Keratinocyte (primary cell): Measurements from ENCODE around the gene GUCY1A1. TPM values are rescaled to one million over a fixed set of nuclear protein-coding genes. Genes with fewer than 3 reads are reported as not detected.

ENCODE experiments used
- DNase-seq: peaks from one replicate; pipeline ENCODE4 v3.0.0-alpha.2; 2011; ENCODE audit warnings: low read depth, missing footprints, low spot score
- FAIRE-seq: peaks from 2 replicates; lab custom pipeline; 2011; peaks lifted over from hg19 to GRCh38; lab: Jason Lieb, UNC
- H2AFZ ChIP-seq: 2 replicates; pipeline ENCODE4 v1.6.0; 2012; ENCODE audit warnings: low read length, control low read depth, inconsistent platforms; ENCODE audit not compliant: control insufficient read depth
- H3K27ac ChIP-seq: 2 replicates; pipeline ENCODE4 v1.5.1; 2011; ENCODE audit warnings: low read length; ENCODE audit not compliant: control insufficient read depth, insufficient read depth
- H3K27me3 ChIP-seq: 3 replicates; pipeline ENCODE4 v1.6.0; 2011; ENCODE audit warnings: low read length; ENCODE audit not compliant: control insufficient read depth, insufficient read depth; ENCODE audit errors: extremely low read depth
- H3K36me3 ChIP-seq, 2 experiments: 2 replicates in 1 of 2; 3 replicates in 1 of 2; pipeline ENCODE4 v1.5.1; 2011; ENCODE audit warnings: low read length in 2 of 2, mild to moderate bottlenecking in 1 of 2; ENCODE audit not compliant: control insufficient read depth in 2 of 2, insufficient read depth in 2 of 2; ENCODE audit errors: extremely low read depth in 1 of 2
- H3K4me1 ChIP-seq: 3 replicates; pipeline ENCODE4 v1.5.1; 2011; ENCODE audit warnings: low read length; ENCODE audit not compliant: control insufficient read depth, insufficient read depth; ENCODE audit errors: extremely low read depth
- H3K4me2 ChIP-seq: 3 replicates; pipeline ENCODE4 v1.6.0; 2011; ENCODE audit warnings: low read depth, low read length; ENCODE audit not compliant: control insufficient read depth, insufficient read depth; ENCODE audit errors: extremely low read depth
- H3K4me3 ChIP-seq, 3 experiments: fragments of 200-600 bp in 1 of 3; sonication (generic) in 1 of 3; 2 replicates in 2 of 3; 3 replicates in 1 of 3; pipeline ENCODE4 v1.5.1; 2011 to 2016; ENCODE audit warnings: low read length in 3 of 3, mild to moderate bottlenecking in 3 of 3, control low read depth in 2 of 3, inconsistent platforms in 1 of 3, low read depth in 1 of 3, mixed read lengths in 1 of 3, mixed run types in 1 of 3, moderate library complexity in 1 of 3; ENCODE audit not compliant: control insufficient read depth in 2 of 3, insufficient read depth in 2 of 3; ENCODE audit errors: extremely low read depth in 1 of 3
- H3K79me2 ChIP-seq: 2 replicates; pipeline ENCODE4 v1.6.0; 2012; ENCODE audit warnings: low read length; ENCODE audit not compliant: control insufficient read depth, insufficient read depth
- H3K9ac ChIP-seq: 3 replicates; pipeline ENCODE4 v1.6.0; 2011; ENCODE audit warnings: low read length; ENCODE audit not compliant: control insufficient read depth, insufficient read depth; ENCODE audit errors: extremely low read depth
- H3K9me1 ChIP-seq: 3 replicates; pipeline ENCODE4 v1.6.0; 2011; ENCODE audit warnings: low read length; ENCODE audit not compliant: control insufficient read depth, insufficient read depth; ENCODE audit errors: extremely low read depth
- H3K9me3 ChIP-seq: 2 replicates; pipeline ENCODE4 v1.5.1; 2012; ENCODE audit warnings: low read depth, low read length; ENCODE audit not compliant: control insufficient read depth
- H4K20me1 ChIP-seq: 3 replicates; pipeline ENCODE4 v1.6.0; 2011; ENCODE audit warnings: low read length; ENCODE audit not compliant: control insufficient read depth, insufficient read depth; ENCODE audit errors: extremely low read depth
- CTCF ChIP-seq, 3 experiments: IDR thresholded peaks in 1 of 3; conservative IDR thresholded peaks in 1 of 3; optimal IDR thresholded peaks in 1 of 3; 2 replicates in 2 of 3; 3 replicates in 1 of 3; pipeline versions ENCODE3 to v1.5.1; 2011; ENCODE audit warnings: low read length in 3 of 3, mild to moderate bottlenecking in 3 of 3, moderate library complexity in 2 of 3, control low read depth in 1 of 3, inconsistent platforms in 1 of 3; ENCODE audit not compliant: insufficient read depth in 2 of 3; ENCODE audit errors: extremely low read depth in 1 of 3
- EZH2 ChIP-seq: IDR thresholded peaks from one replicate; pipeline ENCODE4 v1.6.1; 2012; ENCODE audit warnings: inconsistent platforms, mild to moderate bottlenecking, low read length, moderate library complexity
- dilution Hi-C: fragments of 300-500 bp; cut with MboI; formaldehyde crosslinking; loops from one replicate; pipeline ENCODE4 v1.7.0; 2020; ENCODE audit warnings: low sequenced_read_pairs; ENCODE audit not compliant: extremely low pct_ligation_motif_present
- polyA plus RNA-seq, 5 experiments: library from polyadenylated mRNA; depleted of rRNA in 3 of 5; stranded (reverse) in 3 of 5; stranded (forward) in 1 of 5; unstranded in 1 of 5; fragments of >200 nt; gene quantifications; 1 replicate in 1 of 5; 2 replicates in 3 of 5; 3 replicates in 1 of 5; pipeline versions ENCODE4 v1.2.1 to v1.2.3, GENCODE V29; 2011 to 2012; ENCODE audit warnings: missing spikeins in 2 of 5, low read depth in 1 of 5, low replicate concordance in 1 of 5

The GUCY1A1 gene
- polyA plus RNA-seq, 1 donor (not counting 4 experiments of a cell fraction or from before 2014, with no cell fraction given) = 0.05 TPM

DNA sequence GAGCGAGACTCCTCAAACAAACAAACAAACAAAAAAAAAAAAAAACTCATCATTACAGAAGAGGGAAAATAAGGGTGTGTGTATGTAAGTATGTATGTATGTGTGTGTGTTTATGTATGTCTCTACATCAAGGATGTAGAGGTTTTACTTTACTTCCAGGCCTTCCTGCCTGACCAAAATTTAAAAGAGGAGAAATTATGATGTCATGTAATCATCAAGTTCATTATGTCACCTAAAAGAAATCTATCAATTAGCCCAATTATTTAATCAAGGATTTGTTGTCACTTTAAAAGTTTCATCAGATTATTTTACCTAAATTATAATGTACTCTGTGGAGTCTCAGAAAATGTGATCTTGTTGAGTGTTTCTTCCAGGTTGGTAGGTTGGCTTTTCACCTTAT is 21.6 kb downstream of the GUCY1A1 start:
- Histone ChIP-seq H3K36me3 (no peaks in the 10 kb centered on the region), H3K9me3 (no peaks in the 10 kb centered on the region), H3K4me3 (no peak overlapping the region), H3K79me2 (no peaks in the 10 kb centered on the region), H3K27ac (no peak overlapping the region), H3K4me2 (no peak overlapping the region), H3K9me1 (no peaks in the 10 kb centered on the region), H3K4me1 (no peaks in the 10 kb centered on the region), H3K27me3 (no peaks in the 10 kb centered on the region), H4K20me1 (no peaks in the 10 kb centered on the region), H3K9ac (no peak overlapping the region), H2AFZ (no peak overlapping the region)
- dilution Hi-C loops = no loop called here
- TF ChIP-seq CTCF (optimal IDR thresholded peaks at IDR 0.05 in 1 of 3, IDR thresholded peaks at IDR 0.05 in 1 of 3, conservative IDR thresholded peaks at IDR 0.05 in 1 of 3; ENCODE audit: extremely low read depth in 1 of 3, insufficient read depth in 2 of 3, low read length in 3 of 3) (no peak), EZH2 (no peak)
- DNase-seq (no peak), FAIRE-seq (no peak)

DNA sequence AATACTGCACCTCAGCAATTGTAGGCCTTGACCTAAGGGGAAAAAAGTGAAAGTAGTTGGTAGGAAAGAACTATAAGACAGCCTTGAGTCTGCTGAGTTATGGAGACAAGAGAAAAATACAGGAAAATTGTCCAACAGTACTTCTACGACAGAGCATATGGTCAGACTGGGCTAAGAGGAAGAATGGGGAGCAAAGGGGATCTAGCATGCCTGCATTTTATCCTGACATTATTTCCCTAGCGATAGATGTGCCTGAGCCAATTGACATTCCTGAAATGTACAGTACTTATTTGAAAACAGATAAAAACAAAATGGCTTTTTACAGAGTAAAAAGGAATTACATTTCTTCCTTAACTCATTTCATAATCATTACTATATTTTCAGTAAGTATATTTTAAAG is 22.2 kb downstream of the GUCY1A1 start:
- H2AFZ ChIP-seq = no peak overlapping the region

More for the DNA sequence above, 22.2 kb downstream of the GUCY1A1 start:
- no peak for TF ChIP-seq EZH2
- Histone ChIP-seq H3K79me2 (no peaks in the 10 kb centered on the region), H3K4me1 (no peaks in the 10 kb centered on the region), H3K36me3 (no peaks in the 10 kb centered on the region), H3K4me2 (no peak overlapping the region), H3K9ac (no peak overlapping the region), H4K20me1 (no peaks in the 10 kb centered on the region), H3K4me3 (no peak overlapping the region), H3K9me1 (no peaks in the 10 kb centered on the region), H3K27me3 (no peaks in the 10 kb centered on the region), H3K27ac (no peak overlapping the region), H3K9me3 (no peaks in the 10 kb centered on the region)
- DNase-seq (no peak), FAIRE-seq (no peak)
- dilution Hi-C loops = no loop called here
